Heart left ventricle (tissue), 16 donors: ENCODE measurements around the gene SPO11. TPM values are rescaled to one million over a fixed set of nuclear protein-coding genes. Genes with fewer than 3 reads are reported as not detected.

ENCODE experiments used
- ATAC-seq, 4 donors: fragments of 200-7000 bp; cut with Tn5 transposase; one replicate each; pipeline ENCODE4 v1.9.1; 2020 to 2022; ENCODE audit warnings: moderate library complexity in 4 of 4, mild to moderate bottlenecking in 3 of 4, moderate number of reproducible peaks in 1 of 4
- DNase-seq, 5 donors: peaks; one replicate each; pipeline ENCODE4 v3.0.0-alpha.2; 2020
- H3K27ac ChIP-seq, 12 donors: fragments of 200-600 bp; sonication (generic) in 4 of 12; one replicate each; pipeline versions ENCODE4 v1.5.0 to v1.8.0; 2016 to 2022; ENCODE audit warnings: mild to moderate bottlenecking in 2 of 12
- H3K27me3 ChIP-seq, 9 donors: fragments of 200-600 bp; sonication (generic) in 2 of 9; one replicate each; pipeline versions ENCODE4 v1.5.1 to v1.8.0; 2016 to 2022; ENCODE audit warnings: mild to moderate bottlenecking in 3 of 9
- H3K36me3 ChIP-seq, 9 donors: fragments of 200-600 bp; sonication (generic) in 2 of 9; one replicate each; pipeline versions ENCODE4 v1.5.0 to v1.8.0; 2018 to 2022; ENCODE audit warnings: mild to moderate bottlenecking in 2 of 9
- H3K4me1 ChIP-seq, 12 donors: fragments of 200-600 bp; sonication (generic) in 4 of 12; one replicate each; pipeline versions ENCODE4 v1.5.0 to v1.8.0; 2016 to 2022; ENCODE audit warnings: mild to moderate bottlenecking in 3 of 12
- H3K4me3 ChIP-seq, 12 donors: fragments of 200-600 bp; sonication (generic) in 4 of 12; one replicate each; pipeline versions ENCODE4 v1.5.0 to v1.8.0; 2017 to 2022; ENCODE audit warnings: mild to moderate bottlenecking in 9 of 12, moderate library complexity in 4 of 12
- H3K9me3 ChIP-seq, 12 donors: fragments of 200-600 bp; sonication (generic) in 4 of 12; one replicate each; pipeline versions ENCODE4 v1.5.0 to v1.8.0; 2016 to 2022; ENCODE audit warnings: mild to moderate bottlenecking in 1 of 12
- CTCF ChIP-seq, 12 donors: fragments of 200-600 bp; sonication (generic) in 4 of 12; IDR thresholded peaks; one replicate each; pipeline versions ENCODE4 v1.5.0 to v1.8.0; 2018 to 2022; ENCODE audit warnings: antibody characterized with exemption in 12 of 12, mild to moderate bottlenecking in 5 of 12
- POLR2A ChIP-seq, 2 donors: fragments of 450-650 bp; IDR thresholded peaks; one replicate each; pipeline ENCODE4 v1.6.1; 2017; ENCODE audit warnings: antibody characterized with exemption in 2 of 2, mild to moderate bottlenecking in 2 of 2, moderate library complexity in 2 of 2
- WGBS, 4 donors: extraction: QIAGEN DNeasy Blood & Tissue Kit in 2 of 4; methylation state at CpG; one replicate each; pipeline versions ENCODE4 v1.1.5 to v1.1.7; 2013 to 2018; 5-methylcytosine and 5-hydroxymethylcytosine counted together
- intact Hi-C, 10 donors: fragments of 100-400 bp; cut with DNase I; formaldehyde crosslinking; loops; one replicate each; pipeline versions ENCODE4 v1.11.1 to v1.14.2; 2022
- polyA plus RNA-seq, 2 donors: library from polyadenylated mRNA; stranded (reverse); fragments of 200-250 nt; gene quantifications; one replicate each; pipeline ENCODE4 v1.2.3, GENCODE V29; 2013
- total RNA-seq, 9 donors: library from RNA; depleted of rRNA in 2 of 9; stranded (reverse); fragments of >200 nt in 2 of 9; fragmentation: NEBNext Ultra II Directional in 3 of 9; extraction: Animal tissue kit (Norgen Biotek cat#: 25700) in 3 of 9; gene quantifications; one replicate each; pipeline versions ENCODE4 v1.1.0 to v1.2.4, GENCODE V29; 2016 to 2023
- donor health status: ischemic (EF 13 %, LVEDD 7.1; RV severe dilation, severe dysfunction).
- donor health status: healthy with polysubstance abuse.
- donor health status: DM: no; HTN: yes; CAD: no.
- donor health status: DM: no; HTN: no; CAD: no.
- donor health status: ischemic (EF 25% LVEDD 6.9; RV normal size, moderate dysfunction).
- donor health status: ischemic (EF 25% LVEDD 5.7; RV mildly dilated, moderate dysfunction).
- donor health status: healthy.
- donor health status: DM: yes; HTN: yes; CAD: no.
- donor health status: ischemic (EF 35%, LVEDD 5.7; RV mildly dilated, moderate dysfunction).
- donor health status: nonischemic (EF 11% LVEDD 7.7; RV severe dilation, severe dysfunction).
- donor health status: DM: yes; HTN: yes; CAD: no.
- donor health status: PGD.
- donor health status: ischemic (EF 29% LVEDD 5.4; RV normal size, mild dysfunction).
- donor health status: nonischemic (EF 23%, LVEDD 6.1; RV moderate dilation, normal function).

Gene SPO11
- total and polyA plus RNA-seq, 11 donors = not detected

GRCh38 chr20:57288651-57289277, 40.8 kb upstream of the SPO11 start:
- Histone ChIP-seq H3K4me3 (no peak overlapping the region), H3K27ac (no peak overlapping the region), H3K9me3 (no peaks in the 10 kb centered on the region), H3K27me3 (peaks cover 0 to 79% (median 33%) of the 10 kb centered on the region in 9 donors), H3K36me3 (no peaks in the 10 kb centered on the region), H3K4me1 (no peaks in the 10 kb centered on the region)
- TF ChIP-seq CTCF (IDR thresholded peaks at IDR 0.05) = no peak
- ATAC-seq (no peak), DNase-seq (no peak)
- 35 to 50% (median 45%) methylated on average over 16 of the region's 16 CpGs for WGBS, 4 donors
- intact Hi-C loops = no loop called here

- no peaks in the 10 kb centered on the region for H3K9me3 ChIP-seq
- no peak overlapping the region for H3K27ac ChIP-seq
- peaks cover 0 to 79% (median 33%) of the 10 kb centered on the region in 9 donors for H3K27me3 ChIP-seq
- intact Hi-C loops = no loop called here
- ATAC-seq = no peak
- H3K36me3 ChIP-seq = no peaks in the 10 kb centered on the region
- H3K4me1 ChIP-seq = no peaks in the 10 kb centered on the region
- no peak for TF ChIP-seq CTCF (IDR thresholded peaks at IDR 0.05)
- no peak for TF ChIP-seq POLR2A (IDR thresholded peaks at IDR 0.05)
- 60 to 67% (median 63%) methylated on average over 7 to 8 of the region's 8 CpGs for WGBS, 4 donors
- H3K4me3 ChIP-seq = no peak overlapping the region
- DNase-seq = no peak
Measured at GRCh38 chr20:57289391-57290177, 40.0 kb upstream of the SPO11 start.

- ATAC-seq = no peak
- peaks cover 0 to 79% (median 33%) of the 10 kb centered on the region in 9 donors for H3K27me3 ChIP-seq
- WGBS, 4 donors = 58 to 74% (median 66%) methylated on average over 5 of the region's 5 CpGs
Measured at GRCh38 chr20:57290178-57290484, 39.5 kb upstream of the SPO11 start.

More at GRCh38 chr20:57290178-57290484, 39.5 kb upstream of the SPO11 start:
- Histone ChIP-seq H3K27ac (no peak overlapping the region), H3K4me1 (no peaks in the 10 kb centered on the region), H3K36me3 (no peaks in the 10 kb centered on the region), H3K4me3 (no peak overlapping the region), H3K9me3 (no peaks in the 10 kb centered on the region)
- intact Hi-C loops = no loop called here
- DNase-seq = no peak
- no peak for TF ChIP-seq CTCF (IDR thresholded peaks at IDR 0.05)
- no peak for TF ChIP-seq POLR2A (IDR thresholded peaks at IDR 0.05)
